K562 (cell line): ENCODE data around the gene GNAQ. TPM values are rescaled to one million over a fixed set of nuclear protein-coding genes. Genes with fewer than 3 reads are reported as not detected.

Experiments
- ATAC-seq: fragments of 200-7000 bp; cut with Tn5 transposase; 3 replicates; pipeline ENCODE4 v1.9.1; 2020; ENCODE audit warnings: moderate library complexity
- BruUV-seq: library from RNA; stranded (reverse); fragments of 400-500 nt; replicated peaks from 2 replicates; lab custom pipeline; 2021; lab: Mats Ljungman, UMichigan
- CTCF ChIA-PET: fragments of 300-600 bp; formaldehyde crosslinking; extraction: SDS; loops from one replicate; lab custom pipeline; 2021; ENCODE audit warnings: low intra/inter-chr PET ratio; lab: Yijun Ruan, JAX
- POLR2A ChIA-PET: fragments of 300-600, 350-650 bp; sonication (Branson Sonifier 250); formaldehyde crosslinking; extraction: SDS; loops from one replicate; lab custom pipeline; 2021; ENCODE audit warnings: antibody characterized with exemption, inconsistent platforms; lab: Yijun Ruan, JAX
- DNase-seq, 4 experiments: peaks; one replicate each; pipeline versions ENCODE4 v3.0.0 to v3.0.0-alpha.2; 2011 to 2018; ENCODE audit warnings: low spot score in 3 of 4, mixed read lengths in 3 of 4; ENCODE audit errors: extremely low read depth in 1 of 4
- FAIRE-seq: peaks from 2 replicates; lab custom pipeline; 2011; peaks lifted over from hg19 to GRCh38; lab: Jason Lieb, UNC
- H2AFZ ChIP-seq: 2 replicates; pipeline ENCODE4 v1.6.0; 2011; ENCODE audit warnings: low read depth, low read length, control low read depth, inconsistent platforms
- H3K27ac ChIP-seq: fragments of 200-600 bp; 3 replicates; pipeline ENCODE4 v1.8.0; 2011; ENCODE audit warnings: low read depth, mild to moderate bottlenecking, control low read depth, inconsistent platforms, low read length, moderate library complexity, mixed read lengths; ENCODE audit errors: extremely low read depth
- H3K27me3 ChIP-seq, 2 experiments: fragments of 300-600 bp in 1 of 2; 2 replicates in 1 of 2; 3 replicates in 1 of 2; pipeline versions ENCODE4 v1.6.0 to v1.8.0; 2011; ENCODE audit warnings: inconsistent platforms in 2 of 2, low read length in 2 of 2, mild to moderate bottlenecking in 1 of 2, mixed read lengths in 1 of 2, moderate library complexity in 1 of 2; ENCODE audit not compliant: control insufficient read depth in 2 of 2, insufficient read depth in 2 of 2
- H3K36me3 ChIP-seq: fragments of 300-600 bp; 3 replicates; pipeline ENCODE4 v1.8.0; 2011; ENCODE audit warnings: mild to moderate bottlenecking, low read length, inconsistent platforms; ENCODE audit not compliant: control insufficient read depth, insufficient read depth
- H3K4me1 ChIP-seq, 2 experiments: fragments of 200-600 bp in 1 of 2; replicated peaks in 1 of 2; 2 replicates in 1 of 2; 3 replicates in 1 of 2; pipeline versions ENCODE4 v1.5.1 to v1.8.0; 2011; ENCODE audit warnings: inconsistent platforms in 2 of 2, low read length in 2 of 2, mild to moderate bottlenecking in 1 of 2, mixed read lengths in 1 of 2, moderate library complexity in 1 of 2; ENCODE audit not compliant: control insufficient read depth in 2 of 2, insufficient read depth in 2 of 2
- H3K4me2 ChIP-seq: 2 replicates; pipeline ENCODE4 v1.6.1; 2011; ENCODE audit warnings: low read length, control low read depth, inconsistent platforms, mixed read lengths; ENCODE audit not compliant: insufficient read depth
- H3K4me3 ChIP-seq: fragments of 200-600 bp; sonication (generic), shearing (Covaris generic); 2 replicates; pipeline ENCODE4 v1.5.1; 2016; ENCODE audit warnings: control low read depth, inconsistent platforms
- H3K79me2 ChIP-seq: fragments of 200-600 bp; 3 replicates; pipeline ENCODE4 v1.8.0; 2011; ENCODE audit warnings: low read length, inconsistent platforms; ENCODE audit not compliant: control insufficient read depth, insufficient read depth
- H3K9ac ChIP-seq, 2 experiments: 2 replicates each; pipeline versions ENCODE4 v1.6.0 to v1.6.1; 2011; ENCODE audit warnings: low read depth in 2 of 2, low read length in 2 of 2, control low read depth in 1 of 2, inconsistent platforms in 1 of 2, mild to moderate bottlenecking in 1 of 2, mixed read lengths in 1 of 2; ENCODE audit not compliant: insufficient read depth in 1 of 2
- H3K9me1 ChIP-seq: one replicate; pipeline ENCODE4 v1.6.0; 2011; ENCODE audit warnings: inconsistent platforms, mild to moderate bottlenecking, low read length, moderate library complexity; ENCODE audit not compliant: control insufficient read depth, insufficient read depth
- H3K9me3 ChIP-seq: replicated peaks from 2 replicates; pipeline ENCODE4 v1.5.1; 2011; ENCODE audit warnings: low read depth, low read length, inconsistent platforms; ENCODE audit not compliant: control insufficient read depth, insufficient read depth
- H4K20me1 ChIP-seq: replicated peaks from 2 replicates; pipeline ENCODE4 v1.6.1; 2011; ENCODE audit warnings: low read length, inconsistent platforms, mixed read lengths; ENCODE audit not compliant: control insufficient read depth, insufficient read depth
- ESRRA ChIP-seq: fragments of 450-650 bp; IDR thresholded peaks from 2 replicates; pipeline ENCODE4 v1.6.1; 2014; ENCODE audit warnings: low read depth, mild to moderate bottlenecking, moderate library complexity, borderline replicate concordance
- ETS2 ChIP-seq: IDR thresholded peaks from 2 replicates; pipeline ENCODE4 v1.6.1; 2016; ENCODE audit warnings: borderline replicate concordance, missing genetic modification characterization, mild to moderate bottlenecking, moderate library complexity, missing compliant biosample characterization; ENCODE audit not compliant: poor library complexity, severe bottlenecking
- TAF15 ChIP-seq: fragments of 200-400 bp; formaldehyde crosslinking; IDR thresholded peaks from 2 replicates; pipeline ENCODE4 v1.6.1; 2017; ENCODE audit warnings: mild to moderate bottlenecking, low read depth, low read length, moderate library complexity
- TSC22D4 ChIP-seq: fragments of 450-650 bp; IDR thresholded peaks from 2 replicates; pipeline ENCODE4 v1.6.1; 2016; ENCODE audit warnings: missing genetic modification characterization, missing biosample characterization, control low read depth
- ZNF134 ChIP-seq: fragments of 250-450 bp; sonication (Bioruptor Pico); conservative IDR thresholded peaks from 2 replicates; pipeline ENCODE4 v1.4.0; 2020
- WGBS: fragments of 100-300 bp; shearing (Covaris generic); methylation state at CpG from one replicate; pipeline ENCODE4 v1.1.6; 2016; ENCODE audit warnings: low coverage, mixed read lengths; ENCODE audit not compliant: insufficient coverage; ENCODE audit errors: missing lambda C conversion rate; 5-methylcytosine and 5-hydroxymethylcytosine counted together
- in situ Hi-C: fragments of 300-500 bp; cut with MboI; formaldehyde crosslinking; loops from 4 replicates; pipeline ENCODE4 v1.15.0; 2018; ENCODE audit warnings: inconsistent platforms, mixed read lengths
- intact Hi-C: fragments of 100-400 bp; cut with micrococcal nuclease; formaldehyde crosslinking; loops from 2 replicates; pipeline ENCODE4 v1.14.2; 2022
- polyA plus RNA-seq, 8 experiments: library from polyadenylated mRNA; depleted of rRNA in 4 of 8; stranded (reverse) in 5 of 8; unstranded in 3 of 8; fragments of >200 nt; fragmentation: Nextera tagmentation in 2 of 8; fragmentation: Illumina TruSeq in 1 of 8; extraction: Ambion mirVana in 2 of 8; extraction: Trizol in 1 of 8; gene quantifications; 2 replicates each; pipeline versions ENCODE4 v1.2.1 to v1.2.3, GENCODE V29; 2011 to 2014; ENCODE audit warnings: inconsistent platforms in 1 of 8, missing spikeins in 1 of 8
- total RNA-seq, 7 experiments: library from RNA; depleted of rRNA in 6 of 7; stranded (reverse); fragments of >200 nt in 6 of 7; fragmentation: Illumina TruSeq in 2 of 7; extraction: Trizol in 2 of 7; gene quantifications; 2 replicates each; pipeline versions ENCODE4 v1.2.1 to v1.2.3, GENCODE V29; 2011 to 2021; ENCODE audit warnings: low replicate concordance in 1 of 7
- TF ChIP-seq, protein P1 (sequence below), 2 experiments: fragments of 450-650 bp in 1 of 2; sonication (generic) in 1 of 2; formaldehyde crosslinking in 1 of 2; IDR thresholded peaks; 2 replicates each; pipeline versions ENCODE4 v1.7.1 to v1.9.0; 2016 to 2022; ENCODE audit warnings: inconsistent platforms in 1 of 2, mild to moderate bottlenecking in 1 of 2, missing genetic modification reagents in 1 of 2
- TF ChIP-seq, protein P2 (sequence below): sonication (generic); formaldehyde crosslinking; IDR thresholded peaks from 2 replicates; pipeline ENCODE4 v1.8.0; 2023; ENCODE audit warnings: missing genetic modification reagents, mild to moderate bottlenecking, borderline replicate concordance

GNAQ gene
- total and polyA plus RNA-seq, 9 of the 15 experiments (the other 6 are each of a cell fraction or from before 2014, with no cell fraction given): 4.8 to 27.9 (median 17.5) TPM

DNA sequence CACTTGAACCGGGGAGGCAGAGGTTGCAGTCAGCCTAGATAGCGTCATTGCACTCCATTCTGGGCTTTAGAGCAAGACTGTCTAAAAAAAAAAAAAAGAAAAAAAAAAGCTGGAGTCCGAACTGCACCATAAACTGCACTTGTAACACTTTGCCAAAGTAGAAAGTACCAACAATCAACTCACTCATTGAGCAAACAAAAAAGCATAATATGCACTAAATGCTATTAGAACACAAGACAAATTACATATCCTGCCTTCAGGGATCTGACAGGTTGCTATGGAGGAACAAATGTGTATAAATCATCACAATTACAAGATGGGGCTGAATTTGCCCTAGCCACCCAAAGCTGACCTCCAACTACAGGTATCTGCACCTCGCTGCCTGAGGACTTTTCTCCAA is 27.9 kb downstream of the GNAQ start:
- Histone ChIP-seq H3K36me3 (peaks cover 5% of the 10 kb centered on the region; the same call in 1 of the 3 replicates), H3K9me1 (no peaks in the 10 kb centered on the region), H4K20me1 (peaks cover 10% of the 10 kb centered on the region; the same call in 1 of the 2 replicates), H3K9me3 (no peaks in the 10 kb centered on the region), H3K4me2 (no peak overlapping the region), H3K27me3 (no peaks in the 10 kb centered on the region), H2AFZ (no peak overlapping the region), H3K9ac (no peak overlapping the region), H3K4me1 (peaks cover 17 to 41% of the 10 kb centered on the region in 2 experiments; a peak in 4 of 5 replicates), H3K4me3 (no peak overlapping the region), H3K79me2 (peaks cover 97% of the 10 kb centered on the region), H3K27ac (no peak overlapping the region)
- POLR2A ChIA-PET: interaction anchor here (0.6 to 1.3 kb wide), 4 partner anchors 12 to 142 kb away, joined by 3 read pairs; no protein-coding TSS in a partner anchor
- 92% methylated on average over 2 of the region's 4 CpGs for WGBS
- no TSS peak for BruUV-seq
- DNase-seq: no peak
- intact Hi-C loops: no loop called here
- no peak for ATAC-seq
- in situ Hi-C loops: no loop called here
- FAIRE-seq: no peak
- CTCF ChIA-PET: no interaction called here
- no peak for TF ChIP-seq TSC22D4 (tag)
- TF ChIP-seq, protein P1, sequence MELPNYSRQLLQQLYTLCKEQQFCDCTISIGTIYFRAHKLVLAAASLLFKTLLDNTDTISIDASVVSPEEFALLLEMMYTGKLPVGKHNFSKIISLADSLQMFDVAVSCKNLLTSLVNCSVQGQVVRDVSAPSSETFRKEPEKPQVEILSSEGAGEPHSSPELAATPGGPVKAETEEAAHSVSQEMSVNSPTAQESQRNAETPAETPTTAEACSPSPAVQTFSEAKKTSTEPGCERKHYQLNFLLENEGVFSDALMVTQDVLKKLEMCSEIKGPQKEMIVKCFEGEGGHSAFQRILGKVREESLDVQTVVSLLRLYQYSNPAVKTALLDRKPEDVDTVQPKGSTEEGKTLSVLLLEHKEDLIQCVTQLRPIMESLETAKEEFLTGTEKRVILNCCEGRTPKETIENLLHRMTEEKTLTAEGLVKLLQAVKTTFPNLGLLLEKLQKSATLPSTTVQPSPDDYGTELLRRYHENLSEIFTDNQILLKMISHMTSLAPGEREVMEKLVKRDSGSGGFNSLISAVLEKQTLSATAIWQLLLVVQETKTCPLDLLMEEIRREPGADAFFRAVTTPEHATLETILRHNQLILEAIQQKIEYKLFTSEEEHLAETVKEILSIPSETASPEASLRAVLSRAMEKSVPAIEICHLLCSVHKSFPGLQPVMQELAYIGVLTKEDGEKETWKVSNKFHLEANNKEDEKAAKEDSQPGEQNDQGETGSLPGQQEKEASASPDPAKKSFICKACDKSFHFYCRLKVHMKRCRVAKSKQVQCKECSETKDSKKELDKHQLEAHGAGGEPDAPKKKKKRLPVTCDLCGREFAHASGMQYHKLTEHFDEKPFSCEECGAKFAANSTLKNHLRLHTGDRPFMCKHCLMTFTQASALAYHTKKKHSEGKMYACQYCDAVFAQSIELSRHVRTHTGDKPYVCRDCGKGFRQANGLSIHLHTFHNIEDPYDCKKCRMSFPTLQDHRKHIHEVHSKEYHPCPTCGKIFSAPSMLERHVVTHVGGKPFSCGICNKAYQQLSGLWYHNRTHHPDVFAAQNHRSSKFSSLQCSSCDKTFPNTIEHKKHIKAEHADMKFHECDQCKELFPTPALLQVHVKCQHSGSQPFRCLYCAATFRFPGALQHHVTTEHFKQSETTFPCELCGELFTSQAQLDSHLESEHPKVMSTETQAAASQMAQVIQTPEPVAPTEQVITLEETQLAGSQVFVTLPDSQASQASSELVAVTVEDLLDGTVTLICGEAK (IDR thresholded peaks at IDR 0.05): no peak
- TF ChIP-seq, protein P1 (CRISPR knock-in tag; IDR thresholded peaks at IDR 0.05): no peak
- no peak for TF ChIP-seq ETS2 (tag)
- no peak for TF ChIP-seq ESRRA
- no peak for TF ChIP-seq TAF15
- no peak for TF ChIP-seq ZNF134
- TF ChIP-seq, protein P2, sequence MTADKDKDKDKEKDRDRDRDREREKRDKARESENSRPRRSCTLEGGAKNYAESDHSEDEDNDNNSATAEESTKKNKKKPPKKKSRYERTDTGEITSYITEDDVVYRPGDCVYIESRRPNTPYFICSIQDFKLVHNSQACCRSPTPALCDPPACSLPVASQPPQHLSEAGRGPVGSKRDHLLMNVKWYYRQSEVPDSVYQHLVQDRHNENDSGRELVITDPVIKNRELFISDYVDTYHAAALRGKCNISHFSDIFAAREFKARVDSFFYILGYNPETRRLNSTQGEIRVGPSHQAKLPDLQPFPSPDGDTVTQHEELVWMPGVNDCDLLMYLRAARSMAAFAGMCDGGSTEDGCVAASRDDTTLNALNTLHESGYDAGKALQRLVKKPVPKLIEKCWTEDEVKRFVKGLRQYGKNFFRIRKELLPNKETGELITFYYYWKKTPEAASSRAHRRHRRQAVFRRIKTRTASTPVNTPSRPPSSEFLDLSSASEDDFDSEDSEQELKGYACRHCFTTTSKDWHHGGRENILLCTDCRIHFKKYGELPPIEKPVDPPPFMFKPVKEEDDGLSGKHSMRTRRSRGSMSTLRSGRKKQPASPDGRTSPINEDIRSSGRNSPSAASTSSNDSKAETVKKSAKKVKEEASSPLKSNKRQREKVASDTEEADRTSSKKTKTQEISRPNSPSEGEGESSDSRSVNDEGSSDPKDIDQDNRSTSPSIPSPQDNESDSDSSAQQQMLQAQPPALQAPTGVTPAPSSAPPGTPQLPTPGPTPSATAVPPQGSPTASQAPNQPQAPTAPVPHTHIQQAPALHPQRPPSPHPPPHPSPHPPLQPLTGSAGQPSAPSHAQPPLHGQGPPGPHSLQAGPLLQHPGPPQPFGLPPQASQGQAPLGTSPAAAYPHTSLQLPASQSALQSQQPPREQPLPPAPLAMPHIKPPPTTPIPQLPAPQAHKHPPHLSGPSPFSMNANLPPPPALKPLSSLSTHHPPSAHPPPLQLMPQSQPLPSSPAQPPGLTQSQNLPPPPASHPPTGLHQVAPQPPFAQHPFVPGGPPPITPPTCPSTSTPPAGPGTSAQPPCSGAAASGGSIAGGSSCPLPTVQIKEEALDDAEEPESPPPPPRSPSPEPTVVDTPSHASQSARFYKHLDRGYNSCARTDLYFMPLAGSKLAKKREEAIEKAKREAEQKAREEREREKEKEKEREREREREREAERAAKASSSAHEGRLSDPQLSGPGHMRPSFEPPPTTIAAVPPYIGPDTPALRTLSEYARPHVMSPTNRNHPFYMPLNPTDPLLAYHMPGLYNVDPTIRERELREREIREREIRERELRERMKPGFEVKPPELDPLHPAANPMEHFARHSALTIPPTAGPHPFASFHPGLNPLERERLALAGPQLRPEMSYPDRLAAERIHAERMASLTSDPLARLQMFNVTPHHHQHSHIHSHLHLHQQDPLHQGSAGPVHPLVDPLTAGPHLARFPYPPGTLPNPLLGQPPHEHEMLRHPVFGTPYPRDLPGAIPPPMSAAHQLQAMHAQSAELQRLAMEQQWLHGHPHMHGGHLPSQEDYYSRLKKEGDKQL (CRISPR knock-in tag): no peak
